Measurements from ENCODE around the gene STRN3.

STRN3 gene

GRCh38 chr14:30869551-30870155 is 156.5 kb downstream of the STRN3 start:
- DNase-seq = no peak

- no peak for DNase-seq
Measured at GRCh38 chr14:30868736-30869135, 157.4 kb downstream of the STRN3 start.

DNA sequence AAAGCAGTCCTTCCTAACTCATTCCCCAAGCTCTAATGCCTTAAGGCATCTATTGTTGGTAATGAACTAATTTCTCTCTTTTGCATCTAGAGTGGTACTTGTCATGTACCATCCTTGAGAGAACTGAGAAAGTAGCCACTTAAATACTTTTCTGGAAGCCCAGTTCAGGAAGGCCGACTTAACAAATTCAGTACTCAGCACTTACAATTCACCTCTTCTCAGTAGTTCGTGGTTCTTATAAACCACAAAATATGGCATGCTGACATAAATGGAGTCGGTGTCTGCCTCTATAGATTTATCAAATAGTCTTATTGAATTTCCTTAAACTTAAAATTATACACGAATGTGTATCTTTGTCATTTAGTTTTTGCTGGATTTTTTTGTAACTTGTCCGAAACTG is 161.2 kb downstream of the STRN3 start:
- peak; percentile 94 for DNase-seq

- DNase-seq = no peak
Measured at GRCh38 chr14:30861200-30861599, 165.0 kb downstream of the STRN3 start.

DNA sequence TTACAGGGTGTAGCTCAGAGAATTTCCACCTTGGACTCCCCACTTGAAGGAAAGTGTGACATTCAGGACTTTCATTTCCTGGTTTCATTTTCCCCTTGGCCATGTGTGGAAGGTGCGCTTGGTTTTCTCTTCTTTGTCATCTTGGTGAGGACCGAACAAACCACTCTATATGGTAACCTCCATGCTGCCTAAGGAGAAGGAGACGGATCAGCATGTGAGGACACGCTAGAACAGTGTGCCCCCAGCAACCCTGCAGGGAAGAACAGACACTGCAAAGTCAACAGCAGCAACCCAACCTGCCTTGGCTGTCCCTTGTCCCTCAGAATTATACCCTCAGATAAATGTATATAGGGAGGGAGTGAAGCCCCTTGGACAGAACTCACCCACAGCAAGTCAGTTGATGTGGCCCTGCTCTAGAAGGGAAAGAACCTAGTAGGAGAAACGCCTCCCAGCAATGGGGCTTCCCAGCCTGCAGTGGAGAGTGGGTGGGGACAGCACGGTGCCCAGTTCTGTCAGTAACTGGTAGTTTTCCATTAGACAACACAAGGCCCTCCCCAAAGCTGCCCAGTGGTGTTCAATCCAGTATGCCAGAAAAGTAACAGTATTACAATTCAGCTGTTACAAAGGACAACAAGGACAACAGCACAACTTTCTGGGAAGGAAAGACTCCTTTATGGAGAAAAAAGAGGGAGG is 170.7 kb downstream of the STRN3 start:
- no peak for DNase-seq

GRCh38 chr14:30854492-30854891 is 171.7 kb downstream of the STRN3 start:
- no peak for DNase-seq

DNA sequence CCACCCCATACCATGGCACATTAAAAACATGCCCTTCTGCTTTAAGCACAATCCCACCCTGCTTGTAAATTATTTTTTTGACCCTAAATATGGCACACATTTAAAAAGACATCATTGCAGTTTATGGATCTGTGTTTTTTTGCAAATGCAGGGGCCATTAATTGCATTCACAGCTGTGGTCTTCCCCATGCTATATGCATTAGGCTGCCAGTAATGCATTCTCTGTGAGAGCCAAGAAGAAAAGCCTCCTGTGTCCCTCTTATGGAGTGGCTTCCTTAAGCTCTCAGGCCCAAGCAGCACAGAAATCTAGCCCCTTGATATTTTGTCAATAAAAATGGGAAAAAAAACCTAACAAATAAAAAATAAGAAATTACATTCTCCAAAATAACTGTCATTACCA is 172.2 kb downstream of the STRN3 start:
- DNase-seq = no peak

DNA sequence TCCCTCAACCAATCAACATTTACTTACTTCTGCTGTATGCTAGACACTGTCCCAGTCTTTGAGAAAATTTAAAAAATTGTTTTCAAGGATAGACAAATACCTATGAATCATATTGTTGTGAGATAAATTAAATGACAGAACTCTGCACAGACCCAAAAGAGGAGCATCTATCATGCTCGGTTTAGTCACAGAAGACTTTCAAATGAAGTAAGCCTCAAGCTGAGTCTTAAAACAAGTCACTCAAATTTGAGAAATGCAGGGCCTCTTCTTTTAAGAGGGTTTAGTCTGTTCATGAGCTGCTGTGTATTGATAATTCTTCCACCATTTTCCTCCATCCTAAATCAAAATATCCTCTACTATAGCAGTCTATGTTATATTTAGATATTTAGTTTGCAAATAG is 176.2 kb downstream of the STRN3 start:
- no peak for DNase-seq

- no peak for DNase-seq
Measured at GRCh38 chr14:30849354-30849753, 176.8 kb downstream of the STRN3 start.

- DNase-seq = no peak
Measured at GRCh38 chr14:30848449-30849240, 177.5 kb downstream of the STRN3 start.
